SK-N-SH treated with all-trans-retinoic acid at 6 μM for 48 hours (cell line): Measurements from ENCODE around the gene CYGB.
A peak's percentile ranks its signal among the peaks of the same experiment; 100 is the strongest.
"Not testable (repeated sequence)": the region's sequence is repeated elsewhere in the genome, so short reads cannot be mapped to it uniquely, and the experiment has no call there.

Experiments
- ATAC-seq: fragments of 200-7000 bp; cut with Tn5 transposase; 3 replicates; pipeline ENCODE4 v1.9.1; 2020; ENCODE audit warnings: mild to moderate bottlenecking, moderate library complexity
- ARNTL ChIP-seq: fragments of 450-650 bp; formaldehyde crosslinking; IDR thresholded peaks from 2 replicates; pipeline ENCODE4 v1.5.0; 2020; ENCODE audit warnings: low read depth, mild to moderate bottlenecking, moderate library complexity, borderline replicate concordance
- BACH2 ChIP-seq: fragments of 250-450 bp; sonication (Bioruptor Pico); IDR thresholded peaks from 2 replicates; pipeline ENCODE4 v1.9.0; 2021; ENCODE audit warnings: mild to moderate bottlenecking, borderline replicate concordance
- GLIS3 ChIP-seq: fragments of 250-450 bp; sonication (Bioruptor Pico); IDR thresholded peaks from 2 replicates; pipeline ENCODE4 v1.5.0; 2020; ENCODE audit warnings: mild to moderate bottlenecking, moderate library complexity
- ISL1 ChIP-seq: fragments of 250-450 bp; sonication (Bioruptor Pico); IDR thresholded peaks from 2 replicates; pipeline ENCODE4 v2.1.2; 2022; ENCODE audit warnings: mild to moderate bottlenecking, moderate library complexity
- OSR1 ChIP-seq: fragments of 250-450 bp; sonication (Bioruptor Pico); IDR thresholded peaks from 2 replicates; pipeline ENCODE4 v1.8.0; 2022; ENCODE audit warnings: moderate library complexity, mild to moderate bottlenecking, inconsistent platforms
- POU6F1 ChIP-seq: fragments of 250-450 bp; sonication (Bioruptor Pico); IDR thresholded peaks from 2 replicates; pipeline ENCODE4 v1.8.0; 2021; ENCODE audit warnings: low read depth, mild to moderate bottlenecking, moderate library complexity, borderline replicate concordance
- RARB ChIP-seq: fragments of 250-450 bp; sonication (Bioruptor Pico); IDR thresholded peaks from 2 replicates; pipeline ENCODE4 v1.8.0; 2021; ENCODE audit warnings: mild to moderate bottlenecking, moderate library complexity
- SNAI2 ChIP-seq: fragments of 250-450 bp; sonication (Bioruptor Pico); IDR thresholded peaks from 2 replicates; pipeline ENCODE4 v1.5.0; 2020; ENCODE audit warnings: mild to moderate bottlenecking, moderate library complexity
- TCF4 ChIP-seq: fragments of 250-450 bp; sonication (Bioruptor Pico); IDR thresholded peaks from 2 replicates; pipeline ENCODE4 v1.8.0; 2021; ENCODE audit warnings: mild to moderate bottlenecking, moderate library complexity, borderline replicate concordance
- TOX ChIP-seq: fragments of 250-450 bp; sonication (Bioruptor Pico); IDR thresholded peaks from 2 replicates; pipeline ENCODE4 v1.8.0; 2021; ENCODE audit warnings: mild to moderate bottlenecking, moderate library complexity, borderline replicate concordance
- TSHZ2 ChIP-seq: fragments of 250-450 bp; sonication (Bioruptor Pico); IDR thresholded peaks from 2 replicates; pipeline ENCODE4 v1.5.0; 2020; ENCODE audit warnings: mild to moderate bottlenecking, moderate library complexity
- ZC3H10 ChIP-seq: fragments of 250-450 bp; sonication (Bioruptor Pico); IDR thresholded peaks from 2 replicates; pipeline ENCODE4 v1.5.1; 2021; ENCODE audit warnings: mild to moderate bottlenecking, moderate library complexity
- ZNF70 ChIP-seq: fragments of 450-650 bp; formaldehyde crosslinking; IDR thresholded peaks from 2 replicates; pipeline ENCODE4 v1.5.0; 2020; ENCODE audit warnings: mild to moderate bottlenecking, moderate library complexity
- ZNF8 ChIP-seq: fragments of 450-650 bp; formaldehyde crosslinking; IDR thresholded peaks from 2 replicates; pipeline ENCODE4 v1.5.0; 2020; ENCODE audit warnings: mild to moderate bottlenecking, moderate library complexity
- TF ChIP-seq, protein P1 (sequence below): fragments of 250-450 bp; sonication (Bioruptor Pico); IDR thresholded peaks from 2 replicates; pipeline ENCODE4 v1.5.1; 2020; ENCODE audit warnings: low read depth, mild to moderate bottlenecking, moderate library complexity
- TF ChIP-seq, protein P2 (sequence below): fragments of 250-450 bp; sonication (Bioruptor Pico); IDR thresholded peaks from 2 replicates; pipeline ENCODE4 v1.8.0; 2020; ENCODE audit warnings: mild to moderate bottlenecking, moderate library complexity, borderline replicate concordance

Gene CYGB

DNA sequence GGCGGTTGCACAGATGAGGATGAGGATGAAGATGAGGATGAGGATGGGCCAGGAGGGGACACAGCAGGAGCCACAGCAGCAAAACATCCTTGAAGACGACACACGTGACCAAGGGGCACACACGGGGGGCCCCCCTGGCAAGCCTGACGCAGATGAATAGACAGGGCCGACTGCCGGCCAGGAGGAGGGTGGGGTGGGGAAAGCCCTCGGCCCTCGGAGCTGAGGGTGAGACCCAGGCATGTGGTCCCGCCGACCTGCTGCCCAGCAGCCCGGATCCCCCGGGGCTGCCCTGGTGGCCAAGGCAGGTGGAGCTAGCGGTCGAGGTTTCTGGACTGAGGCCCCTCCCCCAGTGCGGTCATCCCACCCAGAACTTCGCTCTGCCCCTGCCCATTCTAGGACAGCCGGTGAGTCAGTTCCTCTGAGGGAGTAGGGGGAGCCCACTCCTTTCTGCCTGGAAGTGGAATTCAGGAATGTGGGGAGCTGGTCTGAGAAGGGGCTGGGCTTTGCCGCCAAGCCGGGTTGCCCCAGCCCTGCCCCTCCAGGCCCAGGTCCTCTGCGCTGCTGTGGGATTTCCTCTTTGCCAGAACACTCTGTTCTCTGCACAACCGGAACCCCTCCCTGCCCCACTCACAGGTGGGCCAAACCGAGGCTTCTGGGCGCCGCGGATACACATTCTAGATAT, 9.9 kb downstream of the CYGB start:
- ATAC-seq: peak; percentile 34
- TF ChIP-seq ISL1 (CRISPR knock-in tag): no peak
- no peak for TF ChIP-seq ZC3H10 (CRISPR knock-in tag)
- TF ChIP-seq OSR1 (CRISPR knock-in tag): no peak
- no peak for TF ChIP-seq ZNF70 (CRISPR knock-in tag)
- no peak for TF ChIP-seq TOX (CRISPR knock-in tag)
- no peak for TF ChIP-seq ZNF8 (CRISPR knock-in tag)
- no peak for TF ChIP-seq SNAI2 (CRISPR knock-in tag)
- TF ChIP-seq, protein P1, sequence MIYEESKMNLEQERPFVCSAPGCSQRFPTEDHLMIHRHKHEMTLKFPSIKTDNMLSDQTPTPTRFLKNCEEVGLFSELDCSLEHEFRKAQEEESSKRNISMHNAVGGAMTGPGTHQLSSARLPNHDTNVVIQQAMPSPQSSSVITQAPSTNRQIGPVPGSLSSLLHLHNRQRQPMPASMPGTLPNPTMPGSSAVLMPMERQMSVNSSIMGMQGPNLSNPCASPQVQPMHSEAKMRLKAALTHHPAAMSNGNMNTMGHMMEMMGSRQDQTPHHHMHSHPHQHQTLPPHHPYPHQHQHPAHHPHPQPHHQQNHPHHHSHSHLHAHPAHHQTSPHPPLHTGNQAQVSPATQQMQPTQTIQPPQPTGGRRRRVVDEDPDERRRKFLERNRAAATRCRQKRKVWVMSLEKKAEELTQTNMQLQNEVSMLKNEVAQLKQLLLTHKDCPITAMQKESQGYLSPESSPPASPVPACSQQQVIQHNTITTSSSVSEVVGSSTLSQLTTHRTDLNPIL (CRISPR knock-in tag): no peak
- no peak for TF ChIP-seq TSHZ2 (CRISPR knock-in tag)
- TF ChIP-seq, protein P2, sequence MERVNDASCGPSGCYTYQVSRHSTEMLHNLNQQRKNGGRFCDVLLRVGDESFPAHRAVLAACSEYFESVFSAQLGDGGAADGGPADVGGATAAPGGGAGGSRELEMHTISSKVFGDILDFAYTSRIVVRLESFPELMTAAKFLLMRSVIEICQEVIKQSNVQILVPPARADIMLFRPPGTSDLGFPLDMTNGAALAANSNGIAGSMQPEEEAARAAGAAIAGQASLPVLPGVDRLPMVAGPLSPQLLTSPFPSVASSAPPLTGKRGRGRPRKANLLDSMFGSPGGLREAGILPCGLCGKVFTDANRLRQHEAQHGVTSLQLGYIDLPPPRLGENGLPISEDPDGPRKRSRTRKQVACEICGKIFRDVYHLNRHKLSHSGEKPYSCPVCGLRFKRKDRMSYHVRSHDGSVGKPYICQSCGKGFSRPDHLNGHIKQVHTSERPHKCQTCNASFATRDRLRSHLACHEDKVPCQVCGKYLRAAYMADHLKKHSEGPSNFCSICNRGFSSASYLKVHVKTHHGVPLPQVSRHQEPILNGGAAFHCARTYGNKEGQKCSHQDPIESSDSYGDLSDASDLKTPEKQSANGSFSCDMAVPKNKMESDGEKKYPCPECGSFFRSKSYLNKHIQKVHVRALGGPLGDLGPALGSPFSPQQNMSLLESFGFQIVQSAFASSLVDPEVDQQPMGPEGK (CRISPR knock-in tag): no peak
- TF ChIP-seq GLIS3 (CRISPR knock-in tag): no peak
- TF ChIP-seq RARB: no peak
- no peak for TF ChIP-seq BACH2 (CRISPR knock-in tag)
- TF ChIP-seq TCF4 (CRISPR knock-in tag): no peak
- no peak for TF ChIP-seq ARNTL
- TF ChIP-seq POU6F1 (CRISPR knock-in tag): no peak

DNA sequence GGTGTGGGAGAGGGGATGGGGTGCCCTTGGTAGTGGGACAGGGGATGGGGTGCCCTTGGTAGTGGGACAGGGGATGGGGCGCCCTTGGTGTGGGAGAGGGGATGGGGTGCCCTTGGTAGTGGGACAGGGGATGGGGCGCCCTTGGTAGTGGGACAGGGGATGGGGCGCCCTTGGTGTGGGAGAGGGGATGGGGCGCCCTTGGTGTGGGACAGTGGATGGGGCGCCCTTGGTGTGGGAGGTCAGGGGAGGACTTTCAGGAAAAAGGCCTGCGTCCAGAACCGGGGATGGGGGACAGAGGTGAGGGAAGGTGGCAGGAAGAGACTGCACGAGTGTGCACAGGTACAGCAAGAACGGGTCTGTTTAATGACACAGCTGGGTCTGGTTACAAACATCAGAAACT, 10.5 kb downstream of the CYGB start:
- not testable (repeated sequence) for ATAC-seq

- ATAC-seq: not testable (repeated sequence)
Observed at GRCh38 chr17:76525513-76525833, 12.0 kb downstream of the CYGB start.

DNA sequence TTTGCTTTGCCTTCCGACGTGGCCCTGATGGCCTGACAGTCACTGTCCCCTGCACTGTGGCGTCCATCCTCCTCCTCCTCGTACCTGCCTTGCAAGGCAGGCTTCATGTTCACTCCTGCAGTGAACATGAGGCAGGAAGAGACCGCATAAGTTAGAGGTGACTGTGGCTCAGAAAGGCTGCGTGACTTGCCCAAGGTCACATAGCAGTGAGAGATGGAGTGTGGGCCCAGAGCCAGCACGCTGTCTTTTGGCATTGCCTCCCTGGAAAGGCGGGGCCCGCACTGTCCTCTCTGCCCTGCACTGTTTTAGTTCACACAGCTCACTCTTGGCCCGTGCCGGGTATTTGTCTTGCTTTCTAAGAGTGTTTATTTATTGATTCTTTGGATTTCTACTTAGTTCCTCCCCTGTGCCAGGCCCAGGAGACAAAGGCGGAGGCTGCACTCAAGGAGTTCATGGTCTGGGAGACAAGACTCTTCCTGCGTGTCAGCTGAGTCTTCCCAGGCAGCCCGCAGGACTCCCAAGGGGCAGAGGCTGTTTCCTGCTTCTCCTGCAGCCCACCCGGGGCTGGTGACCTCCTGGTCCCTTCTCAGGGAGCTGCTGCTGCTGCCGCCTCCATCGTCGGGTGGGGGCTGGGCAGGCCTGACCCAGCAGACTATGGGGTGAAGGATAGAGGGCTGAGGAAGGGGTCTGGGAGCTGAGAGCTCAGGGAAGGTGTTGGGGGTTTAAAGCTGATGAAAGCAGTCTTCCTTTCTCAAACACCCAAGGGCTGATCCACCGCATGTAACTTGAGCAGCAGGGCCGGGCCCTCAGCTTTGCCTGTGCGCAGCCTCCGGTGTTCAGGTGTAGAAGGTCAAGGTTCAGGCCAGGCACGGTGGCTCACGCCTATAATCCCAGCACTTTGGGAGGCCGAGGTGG, 12.7 kb downstream of the CYGB start:
- no peak; the same call in 2 of the 3 replicates for ATAC-seq
- TF ChIP-seq TOX (CRISPR knock-in tag): no peak
- TF ChIP-seq, protein P2 (CRISPR knock-in tag): no peak
